GM18867 (cell line): ENCODE data around the gene ITPK1.

Experiments used
- ATAC-seq: cut with Tn5 transposase; IDR thresholded peaks from one replicate; pipeline ENCODE4 v1.9.1; 2021; ENCODE audit warnings: mild to moderate bottlenecking, moderate library complexity; ENCODE audit not compliant: unreplicated experiment

The ITPK1 gene

DNA sequence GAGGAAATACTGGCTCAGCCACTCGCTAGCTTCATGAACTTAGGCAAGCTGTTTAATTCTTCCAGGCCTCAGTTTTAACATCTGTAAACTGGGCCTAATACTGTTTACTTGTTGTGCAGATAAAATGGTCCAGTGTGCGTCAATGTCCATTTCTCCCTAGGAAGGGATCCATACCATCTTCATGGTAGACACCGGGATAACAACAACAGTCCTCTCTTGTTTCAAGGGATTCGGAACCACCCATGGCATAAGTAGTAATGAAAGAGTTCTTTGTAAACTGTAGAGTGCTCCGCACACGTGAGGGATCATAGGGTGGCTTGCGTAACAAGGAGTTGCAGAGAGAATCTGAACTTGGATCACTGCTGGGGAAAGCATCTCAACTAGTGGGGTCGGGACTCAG is 210.1 kb downstream of the ITPK1 start:
- no peak for ATAC-seq

DNA sequence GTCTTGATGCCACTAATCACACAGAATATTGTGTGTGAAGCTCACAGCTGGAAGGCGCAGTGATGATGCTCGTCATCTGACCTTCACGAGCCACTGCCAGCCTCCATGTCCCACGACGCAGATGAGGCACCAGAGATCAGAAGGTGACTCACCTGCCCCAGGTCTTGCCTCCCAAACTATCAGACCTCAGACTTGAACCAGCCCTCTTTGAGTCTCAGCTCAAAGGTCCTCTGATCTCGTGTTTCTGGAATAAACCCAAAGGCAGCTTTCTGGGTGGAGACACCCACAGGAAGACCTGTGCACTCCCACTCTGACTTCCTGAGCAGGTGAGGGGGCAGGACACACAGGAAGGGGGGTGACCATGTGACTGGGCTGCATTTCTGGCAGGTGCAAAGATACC is 212.4 kb downstream of the ITPK1 start:
- no peak for ATAC-seq

DNA sequence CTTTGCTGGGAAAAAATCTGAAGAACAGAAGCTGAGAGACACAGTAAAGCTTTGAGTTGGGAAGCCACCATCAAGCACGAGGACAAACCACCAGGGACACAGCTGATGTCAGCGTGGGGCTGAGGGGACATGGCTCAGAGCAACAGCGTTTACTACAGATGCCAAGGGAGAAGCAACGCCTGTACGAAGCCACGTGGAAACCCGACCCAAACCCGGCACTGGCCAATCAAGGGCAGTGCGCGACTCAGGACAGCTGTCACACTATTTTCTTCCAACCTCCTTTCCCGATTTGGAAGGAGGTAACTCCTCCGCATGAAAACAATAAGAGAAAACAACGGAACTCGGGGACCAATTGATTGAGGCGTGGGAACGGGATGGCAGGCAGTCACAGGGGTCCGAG is 213.0 kb downstream of the ITPK1 start:
- ATAC-seq, result no peak

DNA sequence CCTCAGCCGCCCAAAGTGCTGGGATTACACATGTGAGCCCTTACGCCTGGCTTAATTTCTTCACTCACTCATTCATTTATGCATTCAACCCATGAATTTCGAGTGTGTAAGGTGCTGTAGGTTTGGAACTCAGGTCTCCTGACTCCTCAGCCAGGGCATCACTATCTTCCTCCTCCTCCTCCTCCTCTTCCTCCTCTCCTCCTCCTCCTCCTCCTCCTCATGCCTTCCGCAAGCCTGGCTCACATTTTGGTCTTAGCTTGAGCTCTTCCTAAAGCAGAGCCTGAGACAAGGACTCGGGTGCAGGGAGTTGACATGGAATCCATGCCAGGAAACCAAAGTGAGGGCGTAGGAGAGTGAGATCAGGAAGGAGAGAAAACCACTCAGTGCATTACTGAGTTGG is 213.5 kb downstream of the ITPK1 start:
- ATAC-seq, result no peak

DNA sequence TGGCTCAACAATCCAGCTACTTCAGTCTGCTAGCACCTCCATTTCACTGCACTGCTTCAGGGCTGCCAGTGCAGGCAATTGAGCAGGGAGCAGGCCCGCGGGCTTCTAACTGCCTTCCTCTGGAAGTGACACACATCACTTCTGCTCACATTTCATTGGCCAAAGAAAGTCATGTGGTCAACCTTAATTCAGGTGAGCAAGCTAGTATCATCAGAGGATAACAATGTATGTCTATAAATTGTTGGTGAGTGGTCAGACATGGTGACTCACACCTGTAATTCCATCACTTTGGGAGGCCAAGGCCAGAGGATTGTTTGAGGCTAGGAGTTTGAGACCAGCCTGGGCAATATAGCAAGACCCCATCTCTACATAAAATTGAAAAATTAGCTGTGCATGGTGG is 215.1 kb downstream of the ITPK1 start:
- no peak for ATAC-seq

DNA sequence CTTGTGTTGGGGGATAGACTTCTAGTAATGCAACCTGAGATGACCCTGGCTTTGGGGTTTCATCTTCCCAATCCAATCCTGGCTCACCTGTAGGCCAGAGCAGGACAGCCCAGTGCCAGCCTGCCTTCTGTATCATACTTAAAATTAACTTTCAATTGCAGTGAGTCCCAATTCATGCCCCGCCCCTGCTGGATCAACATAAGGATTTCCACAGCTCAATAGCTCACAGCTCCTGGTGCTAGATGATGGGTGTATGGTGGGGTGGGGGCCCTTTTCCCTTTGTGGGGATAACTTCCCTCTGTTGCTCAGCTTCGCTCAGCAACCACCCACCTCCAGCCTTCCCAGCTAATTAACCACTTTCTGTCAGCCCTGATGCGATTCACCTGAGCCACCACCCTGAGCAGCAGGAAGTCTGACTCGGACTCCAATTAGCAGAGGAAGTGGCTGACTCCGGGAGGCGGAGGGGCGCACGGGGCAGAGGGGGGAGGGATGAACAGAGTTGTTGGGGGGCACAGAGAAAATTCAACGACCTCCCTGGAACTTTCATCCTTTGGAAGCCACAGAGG is 217.1 kb downstream of the ITPK1 start:
- no peak for ATAC-seq

DNA sequence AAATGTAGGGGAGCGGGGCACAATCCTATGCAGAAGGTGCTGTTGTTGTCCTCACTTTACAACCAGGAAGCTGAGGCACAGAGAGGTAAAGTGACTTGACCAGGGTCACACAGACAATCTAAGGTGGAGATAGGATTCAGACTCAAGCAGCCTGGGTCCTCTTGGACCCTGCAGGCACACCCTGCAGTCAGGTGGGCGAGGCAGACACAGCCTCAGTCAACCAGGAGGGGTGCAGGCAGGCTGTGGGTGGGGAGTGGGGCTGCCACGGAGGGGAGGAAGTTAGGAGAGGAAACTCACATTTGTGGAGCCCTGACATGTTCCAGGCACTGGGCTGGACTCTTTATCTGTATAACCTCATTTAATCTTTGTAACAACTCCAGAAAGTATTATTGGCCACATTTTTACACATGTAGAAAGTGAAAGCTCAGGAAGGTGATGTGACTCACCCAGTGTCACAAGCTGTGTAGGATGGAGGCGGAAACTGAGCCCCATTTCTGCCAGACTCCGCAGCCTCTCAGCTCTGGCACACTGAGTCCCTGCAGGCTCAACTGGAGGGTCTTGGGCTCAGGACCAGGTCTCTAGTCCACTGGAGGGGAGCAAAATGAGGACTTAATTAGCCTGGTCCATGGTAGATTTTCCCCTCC is 217.7 kb downstream of the ITPK1 start:
- ATAC-seq, result no peak

DNA sequence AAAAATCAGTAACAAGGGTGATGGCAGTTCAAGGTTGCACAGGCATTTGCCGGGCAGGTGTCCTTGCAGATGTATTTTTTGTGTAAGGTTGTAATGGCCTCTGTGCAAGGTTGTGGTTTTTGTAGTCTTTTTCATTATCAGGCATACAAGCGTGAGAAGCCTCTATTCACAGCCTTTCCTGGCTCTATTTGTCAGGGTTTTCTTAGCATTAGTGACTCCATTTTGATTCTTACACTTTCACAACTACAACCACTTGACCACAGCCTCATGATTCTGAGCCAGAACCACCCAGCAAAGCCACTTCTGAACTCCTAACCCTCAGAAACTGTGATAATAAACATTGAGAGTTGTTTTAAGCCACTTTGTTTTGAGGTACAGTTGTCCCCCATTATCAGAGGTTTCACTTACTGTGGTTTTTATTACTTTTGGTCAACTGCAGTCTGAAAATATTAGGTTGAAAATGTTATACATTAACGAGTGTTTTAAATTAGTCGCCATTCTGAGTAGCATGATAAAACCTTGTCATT is 220.3 kb downstream of the ITPK1 start:
- ATAC-seq, result no peak

DNA sequence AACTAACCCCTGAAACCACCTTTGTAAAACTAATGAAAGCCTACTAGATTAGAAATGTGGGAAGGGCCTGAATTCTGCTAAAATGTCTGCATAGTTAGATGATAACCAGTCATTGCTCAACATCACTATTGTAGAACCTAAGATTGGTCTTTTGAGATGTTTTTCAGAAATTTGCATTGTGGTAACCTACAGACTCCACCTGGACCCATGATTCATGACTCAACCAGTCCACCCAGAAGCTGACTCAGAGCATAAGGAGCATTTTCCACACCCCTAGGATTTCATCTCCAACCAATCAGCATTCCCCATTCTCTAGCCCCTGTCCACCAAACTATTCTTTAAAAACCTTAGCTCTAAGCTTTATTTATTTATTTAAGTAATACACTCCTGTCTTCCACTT is 223.1 kb downstream of the ITPK1 start:
- no peak for ATAC-seq

DNA sequence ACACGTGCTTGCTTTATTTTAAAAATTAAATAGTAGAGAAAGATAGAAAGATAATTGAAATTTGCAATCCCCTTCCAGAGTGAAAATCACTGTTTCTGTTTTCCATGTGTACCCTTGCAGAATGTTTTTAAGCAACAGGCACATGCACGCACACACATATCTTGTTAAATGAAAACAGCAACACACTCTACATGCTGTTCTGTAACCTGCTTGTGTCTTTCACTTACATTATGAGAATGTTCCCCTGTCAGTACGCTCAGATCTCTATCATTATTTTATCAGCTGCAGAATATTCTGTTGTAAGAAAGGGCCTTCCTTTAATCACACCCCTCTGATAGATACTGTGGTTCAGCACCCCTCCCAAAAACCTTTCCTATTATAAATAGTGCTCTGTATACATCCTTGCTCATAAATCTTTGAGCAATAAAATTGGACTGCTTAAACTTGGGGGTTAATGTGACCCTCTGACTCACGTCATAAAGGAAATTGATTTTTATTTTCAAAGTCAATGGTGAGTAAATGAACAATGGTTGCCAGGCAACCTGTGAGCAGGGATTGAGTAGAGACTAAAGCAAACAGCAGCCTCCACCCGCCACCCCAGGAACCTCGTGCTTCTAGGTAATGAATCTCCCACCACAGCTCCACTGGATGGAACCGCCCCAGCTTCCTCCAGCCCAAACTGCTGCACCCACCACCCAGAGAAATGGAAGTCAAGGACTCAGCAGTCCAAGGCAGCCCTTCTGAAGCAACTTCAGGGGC is 224.7 kb downstream of the ITPK1 start:
- ATAC-seq, result no peak

DNA sequence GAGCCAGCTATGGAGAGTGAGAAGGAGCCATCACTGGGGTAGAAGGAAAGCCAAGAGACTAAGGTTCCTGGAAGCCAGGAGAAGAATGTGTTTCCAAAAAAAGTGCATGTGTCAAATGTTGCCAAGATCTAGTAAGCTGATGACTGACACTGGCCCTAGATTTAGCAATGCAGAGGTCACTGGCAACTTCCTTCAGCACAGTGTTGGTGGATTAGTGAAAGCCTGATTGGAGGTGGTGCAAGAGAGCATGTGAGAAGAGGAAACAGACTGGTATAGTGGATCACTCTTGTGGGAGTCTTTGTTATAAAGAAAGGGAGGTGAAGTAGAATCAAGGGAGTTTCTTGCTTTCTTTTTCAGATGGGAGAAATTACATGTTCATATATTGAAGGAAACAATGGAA is 226.8 kb downstream of the ITPK1 start:
- no peak for ATAC-seq

DNA sequence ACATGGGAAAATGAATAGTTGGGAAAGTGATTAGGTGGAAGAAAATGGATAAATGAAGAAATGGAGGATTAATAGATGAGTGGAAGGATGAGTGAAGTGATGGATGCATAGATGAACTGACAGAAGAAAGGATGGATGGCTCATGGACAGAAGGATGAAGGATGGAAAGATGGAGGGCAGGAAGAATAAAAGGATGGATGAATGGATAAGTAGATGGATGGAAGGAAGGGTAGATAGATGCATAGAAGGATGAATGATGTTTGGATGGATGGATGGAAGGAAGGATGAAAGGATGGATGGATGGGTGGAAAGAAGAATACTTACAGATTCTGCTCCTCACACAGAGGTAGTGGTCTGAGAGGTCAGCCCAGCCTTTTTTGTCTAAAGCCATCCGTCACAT is 228.6 kb downstream of the ITPK1 start:
- ATAC-seq, result no peak
